ENCODE results near the gene COG5.

DNA sequence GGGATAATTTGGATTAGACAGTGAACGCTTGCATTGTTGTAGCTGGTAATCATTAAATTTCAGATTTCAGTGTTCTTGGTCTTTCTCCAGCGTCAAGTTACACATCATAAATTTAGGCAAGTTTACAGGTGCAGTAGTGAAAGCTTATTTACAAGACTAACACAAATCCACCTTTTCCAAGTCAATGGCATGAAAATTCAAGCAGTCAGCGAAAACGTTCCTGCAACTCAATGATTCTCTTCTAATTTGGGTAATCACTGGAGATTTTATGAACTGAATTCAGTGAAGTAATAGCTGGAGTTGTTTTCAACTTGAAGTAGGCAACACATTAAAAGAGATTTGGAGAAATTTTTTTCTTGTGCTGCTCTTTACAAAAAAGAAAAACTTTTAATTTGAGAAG, 34.2 kb upstream of the COG5 start:
- TF ChIP-seq, protein P1, sequence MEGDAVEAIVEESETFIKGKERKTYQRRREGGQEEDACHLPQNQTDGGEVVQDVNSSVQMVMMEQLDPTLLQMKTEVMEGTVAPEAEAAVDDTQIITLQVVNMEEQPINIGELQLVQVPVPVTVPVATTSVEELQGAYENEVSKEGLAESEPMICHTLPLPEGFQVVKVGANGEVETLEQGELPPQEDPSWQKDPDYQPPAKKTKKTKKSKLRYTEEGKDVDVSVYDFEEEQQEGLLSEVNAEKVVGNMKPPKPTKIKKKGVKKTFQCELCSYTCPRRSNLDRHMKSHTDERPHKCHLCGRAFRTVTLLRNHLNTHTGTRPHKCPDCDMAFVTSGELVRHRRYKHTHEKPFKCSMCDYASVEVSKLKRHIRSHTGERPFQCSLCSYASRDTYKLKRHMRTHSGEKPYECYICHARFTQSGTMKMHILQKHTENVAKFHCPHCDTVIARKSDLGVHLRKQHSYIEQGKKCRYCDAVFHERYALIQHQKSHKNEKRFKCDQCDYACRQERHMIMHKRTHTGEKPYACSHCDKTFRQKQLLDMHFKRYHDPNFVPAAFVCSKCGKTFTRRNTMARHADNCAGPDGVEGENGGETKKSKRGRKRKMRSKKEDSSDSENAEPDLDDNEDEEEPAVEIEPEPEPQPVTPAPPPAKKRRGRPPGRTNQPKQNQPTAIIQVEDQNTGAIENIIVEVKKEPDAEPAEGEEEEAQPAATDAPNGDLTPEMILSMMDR (IDR thresholded peaks at IDR 0.05): no peak
- TF ChIP-seq POLR2AphosphoS5 (IDR thresholded peaks at IDR 0.05): no peak
- no peak for TF ChIP-seq POLR2A (IDR thresholded peaks at IDR 0.05)

Data from breast epithelium (tissue), 3 donors.